Measurements from ENCODE around the gene ANKLE1. TPM values are rescaled to one million over a fixed set of nuclear protein-coding genes. Genes with fewer than 3 reads are reported as not detected.

Gene ANKLE1
- total RNA-seq, 1 experiment from 2014 or later: 9.1 TPM

DNA sequence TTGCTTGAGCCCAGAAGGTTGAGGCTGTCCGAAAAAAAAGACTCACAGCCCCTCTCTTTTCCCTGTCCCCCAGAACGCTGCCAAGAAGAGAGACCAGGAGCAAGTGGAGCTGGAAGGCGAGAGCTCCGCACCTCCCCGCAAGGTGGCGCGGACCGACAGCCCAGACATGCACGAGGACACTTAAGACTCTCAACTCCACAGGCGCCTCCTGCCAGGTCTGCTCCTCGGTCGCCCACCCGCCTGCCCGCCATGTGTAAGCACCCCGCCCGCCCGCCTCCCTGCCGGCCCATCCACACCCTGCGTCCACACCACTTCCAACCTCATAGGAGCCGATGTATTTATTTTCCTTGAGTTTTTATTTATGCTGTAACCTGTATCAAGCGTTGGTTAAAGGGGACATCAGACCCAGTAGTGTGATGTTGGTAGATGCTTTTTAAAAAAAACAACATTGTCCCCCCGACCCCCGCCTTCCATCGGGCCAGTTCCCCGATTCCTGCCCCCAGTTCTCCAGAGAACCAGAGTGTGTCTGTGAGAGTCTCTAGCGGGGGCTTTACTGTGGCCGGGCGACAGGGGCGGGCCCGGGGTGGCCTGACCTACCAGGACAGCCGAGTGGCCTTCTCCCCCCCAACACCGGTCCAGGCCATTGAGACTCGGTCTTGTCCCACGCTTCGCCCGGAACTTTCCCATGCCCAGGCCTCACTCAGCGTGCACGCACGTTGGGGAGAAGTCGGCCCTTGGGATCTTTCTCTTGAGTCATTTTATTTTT lies 38.0 kb downstream of the ANKLE1 start:
- TF ChIP-seq ZNF138 (CRISPR knock-in tag; conservative IDR thresholded peaks at IDR 0.05) (no peak), FOXK1 (CRISPR knock-in tag; IDR thresholded peaks at IDR 0.05) (no peak), ZBTB21 (CRISPR knock-in tag; IDR thresholded peaks at IDR 0.05; ENCODE audit: borderline replicate concordance) (no peak), ATF1 (CRISPR knock-in tag; IDR thresholded peaks at IDR 0.05) (no peak), ZNF121 (CRISPR knock-in tag; IDR thresholded peaks at IDR 0.05) (no peak), MXD4 (CRISPR knock-in tag; IDR thresholded peaks at IDR 0.05; ENCODE audit: borderline replicate concordance) (no peak), FOXP1 (CRISPR knock-in tag; IDR thresholded peaks at IDR 0.05; ENCODE audit: borderline replicate concordance) (no peak), HMGA2 (CRISPR knock-in tag; IDR thresholded peaks at IDR 0.05) (no peak)
- TF ChIP-seq, protein P1, sequence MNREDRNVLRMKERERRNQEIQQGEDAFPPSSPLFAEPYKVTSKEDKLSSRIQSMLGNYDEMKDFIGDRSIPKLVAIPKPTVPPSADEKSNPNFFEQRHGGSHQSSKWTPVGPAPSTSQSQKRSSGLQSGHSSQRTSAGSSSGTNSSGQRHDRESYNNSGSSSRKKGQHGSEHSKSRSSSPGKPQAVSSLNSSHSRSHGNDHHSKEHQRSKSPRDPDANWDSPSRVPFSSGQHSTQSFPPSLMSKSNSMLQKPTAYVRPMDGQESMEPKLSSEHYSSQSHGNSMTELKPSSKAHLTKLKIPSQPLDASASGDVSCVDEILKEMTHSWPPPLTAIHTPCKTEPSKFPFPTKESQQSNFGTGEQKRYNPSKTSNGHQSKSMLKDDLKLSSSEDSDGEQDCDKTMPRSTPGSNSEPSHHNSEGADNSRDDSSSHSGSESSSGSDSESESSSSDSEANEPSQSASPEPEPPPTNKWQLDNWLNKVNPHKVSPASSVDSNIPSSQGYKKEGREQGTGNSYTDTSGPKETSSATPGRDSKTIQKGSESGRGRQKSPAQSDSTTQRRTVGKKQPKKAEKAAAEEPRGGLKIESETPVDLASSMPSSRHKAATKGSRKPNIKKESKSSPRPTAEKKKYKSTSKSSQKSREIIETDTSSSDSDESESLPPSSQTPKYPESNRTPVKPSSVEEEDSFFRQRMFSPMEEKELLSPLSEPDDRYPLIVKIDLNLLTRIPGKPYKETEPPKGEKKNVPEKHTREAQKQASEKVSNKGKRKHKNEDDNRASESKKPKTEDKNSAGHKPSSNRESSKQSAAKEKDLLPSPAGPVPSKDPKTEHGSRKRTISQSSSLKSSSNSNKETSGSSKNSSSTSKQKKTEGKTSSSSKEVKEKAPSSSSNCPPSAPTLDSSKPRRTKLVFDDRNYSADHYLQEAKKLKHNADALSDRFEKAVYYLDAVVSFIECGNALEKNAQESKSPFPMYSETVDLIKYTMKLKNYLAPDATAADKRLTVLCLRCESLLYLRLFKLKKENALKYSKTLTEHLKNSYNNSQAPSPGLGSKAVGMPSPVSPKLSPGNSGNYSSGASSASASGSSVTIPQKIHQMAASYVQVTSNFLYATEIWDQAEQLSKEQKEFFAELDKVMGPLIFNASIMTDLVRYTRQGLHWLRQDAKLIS (CRISPR knock-in tag; IDR thresholded peaks at IDR 0.05; ENCODE audit: borderline replicate concordance): no peak
- TF ChIP-seq, protein P2, sequence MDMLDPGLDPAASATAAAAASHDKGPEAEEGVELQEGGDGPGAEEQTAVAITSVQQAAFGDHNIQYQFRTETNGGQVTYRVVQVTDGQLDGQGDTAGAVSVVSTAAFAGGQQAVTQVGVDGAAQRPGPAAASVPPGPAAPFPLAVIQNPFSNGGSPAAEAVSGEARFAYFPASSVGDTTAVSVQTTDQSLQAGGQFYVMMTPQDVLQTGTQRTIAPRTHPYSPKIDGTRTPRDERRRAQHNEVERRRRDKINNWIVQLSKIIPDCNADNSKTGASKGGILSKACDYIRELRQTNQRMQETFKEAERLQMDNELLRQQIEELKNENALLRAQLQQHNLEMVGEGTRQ (CRISPR knock-in tag; IDR thresholded peaks at IDR 0.05): no peak
- TF ChIP-seq, protein P3, sequence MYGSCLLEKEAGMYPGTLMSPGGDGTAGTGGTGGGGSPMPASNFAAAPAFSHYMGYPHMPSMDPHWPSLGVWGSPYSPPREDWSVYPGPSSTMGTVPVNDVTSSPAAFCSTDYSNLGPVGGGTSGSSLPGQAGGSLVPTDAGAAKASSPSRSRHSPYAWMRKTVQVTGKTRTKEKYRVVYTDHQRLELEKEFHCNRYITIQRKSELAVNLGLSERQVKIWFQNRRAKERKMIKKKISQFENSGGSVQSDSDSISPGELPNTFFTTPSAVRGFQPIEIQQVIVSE (CRISPR knock-in tag; IDR thresholded peaks at IDR 0.05; ENCODE audit: borderline replicate concordance): no peak
- TF ChIP-seq, protein P4, sequence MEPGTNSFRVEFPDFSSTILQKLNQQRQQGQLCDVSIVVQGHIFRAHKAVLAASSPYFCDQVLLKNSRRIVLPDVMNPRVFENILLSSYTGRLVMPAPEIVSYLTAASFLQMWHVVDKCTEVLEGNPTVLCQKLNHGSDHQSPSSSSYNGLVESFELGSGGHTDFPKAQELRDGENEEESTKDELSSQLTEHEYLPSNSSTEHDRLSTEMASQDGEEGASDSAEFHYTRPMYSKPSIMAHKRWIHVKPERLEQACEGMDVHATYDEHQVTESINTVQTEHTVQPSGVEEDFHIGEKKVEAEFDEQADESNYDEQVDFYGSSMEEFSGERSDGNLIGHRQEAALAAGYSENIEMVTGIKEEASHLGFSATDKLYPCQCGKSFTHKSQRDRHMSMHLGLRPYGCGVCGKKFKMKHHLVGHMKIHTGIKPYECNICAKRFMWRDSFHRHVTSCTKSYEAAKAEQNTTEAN (CRISPR knock-in tag; IDR thresholded peaks at IDR 0.05): no peak
- Mint-ChIP-seq H3K4me3 (no peak overlapping the region), H3K4me1 (peaks cover 6% of the 10 kb centered on the region; the same call in 1 of the 2 replicates), H3K9me3 (no peaks in the 10 kb centered on the region), H3K27me3 (ENCODE audit: low read depth) (no peaks in the 10 kb centered on the region), H3K27ac (no peak overlapping the region), H3K36me3 (peaks cover 32% of the 10 kb centered on the region)
- CTCF ChIA-PET: interaction anchor here (2.2 kb wide), 1 partner anchor 8 kb away, joined by 6 read pairs; no protein-coding TSS in a partner anchor
- ATAC-seq (no peak), DNase-seq (ENCODE audit: low spot score) (no peak)
- POLR2A ChIA-PET: no interaction called here

DNA sequence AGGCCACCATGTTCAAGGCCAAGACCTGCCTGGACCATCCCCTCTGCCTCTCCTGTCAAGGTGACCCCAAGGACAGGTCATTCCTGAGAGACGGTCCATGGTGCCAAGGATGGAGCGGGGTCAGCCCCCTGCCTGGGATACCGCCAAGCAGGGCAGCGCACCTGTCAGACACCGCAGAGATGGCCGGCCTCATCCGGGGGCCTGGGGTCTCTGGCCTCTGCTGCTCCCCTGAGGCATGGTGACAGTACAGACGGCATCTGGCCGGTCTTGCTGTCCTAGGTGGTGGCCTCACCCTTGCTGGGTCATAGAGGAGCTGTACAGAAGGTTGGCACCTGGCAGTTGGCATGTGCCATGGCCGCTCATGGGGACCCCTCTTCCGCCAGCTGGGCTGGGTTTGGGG lies 38.7 kb downstream of the ANKLE1 start:
- ChIA-PET CTCF (no interaction called here), POLR2A (interaction anchor here (1.7 kb wide), 1 partner anchor 11 kb away, joined by 8 read pairs; the partner anchor contains the start of gene DDA1)
- Mint-ChIP-seq H3K9me3 (no peaks in the 10 kb centered on the region), H3K4me3 (no peak overlapping the region), H3K4me1 (peaks cover 6% of the 10 kb centered on the region; the same call in 1 of the 2 replicates), H3K27ac (no peak overlapping the region), H3K27me3 (ENCODE audit: low read depth) (no peaks in the 10 kb centered on the region), H3K36me3 (peaks cover 30% of the 10 kb centered on the region)
- DNase-seq (ENCODE audit: low spot score) (no peak), ATAC-seq (no peak)
- TF ChIP-seq CREM (CRISPR knock-in tag; IDR thresholded peaks at IDR 0.05) (no peak), SOX15 (CRISPR knock-in tag; IDR thresholded peaks at IDR 0.05) (no peak)
- TF ChIP-seq, protein P5, sequence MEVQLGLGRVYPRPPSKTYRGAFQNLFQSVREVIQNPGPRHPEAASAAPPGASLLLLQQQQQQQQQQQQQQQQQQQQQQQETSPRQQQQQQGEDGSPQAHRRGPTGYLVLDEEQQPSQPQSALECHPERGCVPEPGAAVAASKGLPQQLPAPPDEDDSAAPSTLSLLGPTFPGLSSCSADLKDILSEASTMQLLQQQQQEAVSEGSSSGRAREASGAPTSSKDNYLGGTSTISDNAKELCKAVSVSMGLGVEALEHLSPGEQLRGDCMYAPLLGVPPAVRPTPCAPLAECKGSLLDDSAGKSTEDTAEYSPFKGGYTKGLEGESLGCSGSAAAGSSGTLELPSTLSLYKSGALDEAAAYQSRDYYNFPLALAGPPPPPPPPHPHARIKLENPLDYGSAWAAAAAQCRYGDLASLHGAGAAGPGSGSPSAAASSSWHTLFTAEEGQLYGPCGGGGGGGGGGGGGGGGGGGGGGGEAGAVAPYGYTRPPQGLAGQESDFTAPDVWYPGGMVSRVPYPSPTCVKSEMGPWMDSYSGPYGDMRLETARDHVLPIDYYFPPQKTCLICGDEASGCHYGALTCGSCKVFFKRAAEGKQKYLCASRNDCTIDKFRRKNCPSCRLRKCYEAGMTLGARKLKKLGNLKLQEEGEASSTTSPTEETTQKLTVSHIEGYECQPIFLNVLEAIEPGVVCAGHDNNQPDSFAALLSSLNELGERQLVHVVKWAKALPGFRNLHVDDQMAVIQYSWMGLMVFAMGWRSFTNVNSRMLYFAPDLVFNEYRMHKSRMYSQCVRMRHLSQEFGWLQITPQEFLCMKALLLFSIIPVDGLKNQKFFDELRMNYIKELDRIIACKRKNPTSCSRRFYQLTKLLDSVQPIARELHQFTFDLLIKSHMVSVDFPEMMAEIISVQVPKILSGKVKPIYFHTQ (CRISPR knock-in tag; IDR thresholded peaks at IDR 0.05): no peak
- TF ChIP-seq, protein P6, sequence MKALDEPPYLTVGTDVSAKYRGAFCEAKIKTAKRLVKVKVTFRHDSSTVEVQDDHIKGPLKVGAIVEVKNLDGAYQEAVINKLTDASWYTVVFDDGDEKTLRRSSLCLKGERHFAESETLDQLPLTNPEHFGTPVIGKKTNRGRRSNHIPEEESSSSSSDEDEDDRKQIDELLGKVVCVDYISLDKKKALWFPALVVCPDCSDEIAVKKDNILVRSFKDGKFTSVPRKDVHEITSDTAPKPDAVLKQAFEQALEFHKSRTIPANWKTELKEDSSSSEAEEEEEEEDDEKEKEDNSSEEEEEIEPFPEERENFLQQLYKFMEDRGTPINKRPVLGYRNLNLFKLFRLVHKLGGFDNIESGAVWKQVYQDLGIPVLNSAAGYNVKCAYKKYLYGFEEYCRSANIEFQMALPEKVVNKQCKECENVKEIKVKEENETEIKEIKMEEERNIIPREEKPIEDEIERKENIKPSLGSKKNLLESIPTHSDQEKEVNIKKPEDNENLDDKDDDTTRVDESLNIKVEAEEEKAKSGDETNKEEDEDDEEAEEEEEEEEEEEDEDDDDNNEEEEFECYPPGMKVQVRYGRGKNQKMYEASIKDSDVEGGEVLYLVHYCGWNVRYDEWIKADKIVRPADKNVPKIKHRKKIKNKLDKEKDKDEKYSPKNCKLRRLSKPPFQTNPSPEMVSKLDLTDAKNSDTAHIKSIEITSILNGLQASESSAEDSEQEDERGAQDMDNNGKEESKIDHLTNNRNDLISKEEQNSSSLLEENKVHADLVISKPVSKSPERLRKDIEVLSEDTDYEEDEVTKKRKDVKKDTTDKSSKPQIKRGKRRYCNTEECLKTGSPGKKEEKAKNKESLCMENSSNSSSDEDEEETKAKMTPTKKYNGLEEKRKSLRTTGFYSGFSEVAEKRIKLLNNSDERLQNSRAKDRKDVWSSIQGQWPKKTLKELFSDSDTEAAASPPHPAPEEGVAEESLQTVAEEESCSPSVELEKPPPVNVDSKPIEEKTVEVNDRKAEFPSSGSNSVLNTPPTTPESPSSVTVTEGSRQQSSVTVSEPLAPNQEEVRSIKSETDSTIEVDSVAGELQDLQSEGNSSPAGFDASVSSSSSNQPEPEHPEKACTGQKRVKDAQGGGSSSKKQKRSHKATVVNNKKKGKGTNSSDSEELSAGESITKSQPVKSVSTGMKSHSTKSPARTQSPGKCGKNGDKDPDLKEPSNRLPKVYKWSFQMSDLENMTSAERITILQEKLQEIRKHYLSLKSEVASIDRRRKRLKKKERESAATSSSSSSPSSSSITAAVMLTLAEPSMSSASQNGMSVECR (CRISPR knock-in tag; IDR thresholded peaks at IDR 0.05; ENCODE audit: borderline replicate concordance): no peak

All from WTC11 (cell line).